Coronary artery (tissue), 2 donors: ENCODE data around the gene IL18RAP.

Source experiments
- DNase-seq: peaks from one replicate; pipeline ENCODE4 v3.0.0-alpha.2; 2017; ENCODE audit warnings: low spot score
- H3K27ac ChIP-seq, 2 donors: fragments of 200-600 bp; sonication (generic); one replicate each; pipeline ENCODE4 v1.5.1; 2016 to 2019
- H3K4me3 ChIP-seq: fragments of 200-600 bp; sonication (generic); 2 replicates; pipeline ENCODE4 v1.5.1; 2016; ENCODE audit warnings: mild to moderate bottlenecking, moderate library complexity
- TF ChIP-seq, protein P1 (sequence below): fragments of 200-600 bp; sonication (generic); IDR thresholded peaks from one replicate; pipeline ENCODE4 v1.5.1; 2019; ENCODE audit warnings: antibody characterized with exemption

The IL18RAP gene

DNA sequence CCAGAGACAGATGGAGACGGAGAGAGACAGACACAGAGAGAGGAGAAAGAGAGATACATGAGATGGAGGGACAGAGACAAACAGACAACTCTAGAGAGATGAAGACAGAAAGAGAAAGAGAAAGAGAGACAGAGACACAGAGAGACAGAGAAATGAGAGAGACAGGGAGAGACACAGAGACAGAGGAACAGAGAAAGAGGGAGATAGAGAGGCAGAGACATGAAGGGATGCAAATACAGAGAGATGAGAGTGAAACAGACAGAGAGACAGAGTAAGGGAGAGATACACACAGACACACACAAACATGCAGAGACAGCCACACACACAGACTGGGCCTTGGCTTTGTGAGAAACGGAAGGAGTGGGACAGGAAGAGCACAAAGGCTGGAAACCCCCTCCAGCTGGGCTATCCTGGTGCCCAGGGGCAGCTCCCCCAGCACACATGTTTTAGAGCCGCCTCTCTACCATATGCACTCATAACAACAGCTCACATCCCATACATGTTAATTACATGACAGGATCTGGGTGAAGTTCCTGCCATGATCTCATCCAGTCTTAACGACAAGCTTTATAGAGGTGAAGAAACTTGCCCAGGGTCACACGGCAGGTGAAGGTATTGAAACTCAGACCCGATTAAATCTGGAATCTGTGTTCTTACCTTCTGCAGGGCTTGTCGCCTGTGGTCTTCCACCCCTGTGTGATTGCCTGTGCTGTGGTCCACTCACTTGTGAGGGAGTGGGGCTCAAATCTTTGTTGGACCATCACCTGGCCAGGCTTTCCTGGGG is 35.0 kb upstream of the IL18RAP start:
- no peak for DNase-seq
- no peak overlapping the region for H3K4me3 ChIP-seq
- no peak overlapping the region for H3K27ac ChIP-seq
- TF ChIP-seq, protein P1, sequence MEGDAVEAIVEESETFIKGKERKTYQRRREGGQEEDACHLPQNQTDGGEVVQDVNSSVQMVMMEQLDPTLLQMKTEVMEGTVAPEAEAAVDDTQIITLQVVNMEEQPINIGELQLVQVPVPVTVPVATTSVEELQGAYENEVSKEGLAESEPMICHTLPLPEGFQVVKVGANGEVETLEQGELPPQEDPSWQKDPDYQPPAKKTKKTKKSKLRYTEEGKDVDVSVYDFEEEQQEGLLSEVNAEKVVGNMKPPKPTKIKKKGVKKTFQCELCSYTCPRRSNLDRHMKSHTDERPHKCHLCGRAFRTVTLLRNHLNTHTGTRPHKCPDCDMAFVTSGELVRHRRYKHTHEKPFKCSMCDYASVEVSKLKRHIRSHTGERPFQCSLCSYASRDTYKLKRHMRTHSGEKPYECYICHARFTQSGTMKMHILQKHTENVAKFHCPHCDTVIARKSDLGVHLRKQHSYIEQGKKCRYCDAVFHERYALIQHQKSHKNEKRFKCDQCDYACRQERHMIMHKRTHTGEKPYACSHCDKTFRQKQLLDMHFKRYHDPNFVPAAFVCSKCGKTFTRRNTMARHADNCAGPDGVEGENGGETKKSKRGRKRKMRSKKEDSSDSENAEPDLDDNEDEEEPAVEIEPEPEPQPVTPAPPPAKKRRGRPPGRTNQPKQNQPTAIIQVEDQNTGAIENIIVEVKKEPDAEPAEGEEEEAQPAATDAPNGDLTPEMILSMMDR: no peak

DNA sequence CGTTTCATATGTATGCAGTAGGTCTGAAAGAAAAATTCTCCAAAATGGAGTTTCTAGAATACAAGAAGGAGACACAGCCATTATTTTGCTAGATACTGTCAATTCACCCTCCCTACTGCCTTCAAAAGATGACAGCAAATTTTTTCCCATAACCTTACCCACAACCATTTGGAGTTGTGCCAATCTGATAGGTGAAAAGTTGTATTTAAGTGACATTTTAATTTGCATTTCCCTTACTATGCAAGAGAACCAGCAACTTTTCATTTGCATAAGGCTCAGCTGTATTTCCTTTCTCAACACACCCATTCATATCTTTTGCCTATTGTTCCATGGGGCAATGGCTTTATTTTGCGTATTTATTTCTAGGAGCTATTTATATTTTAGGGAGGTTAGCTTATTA is 31.4 kb upstream of the IL18RAP start:
- TF ChIP-seq, protein P1: no peak
- Histone ChIP-seq H3K27ac (no peak overlapping the region), H3K4me3 (no peak overlapping the region)
- DNase-seq: no peak

DNA sequence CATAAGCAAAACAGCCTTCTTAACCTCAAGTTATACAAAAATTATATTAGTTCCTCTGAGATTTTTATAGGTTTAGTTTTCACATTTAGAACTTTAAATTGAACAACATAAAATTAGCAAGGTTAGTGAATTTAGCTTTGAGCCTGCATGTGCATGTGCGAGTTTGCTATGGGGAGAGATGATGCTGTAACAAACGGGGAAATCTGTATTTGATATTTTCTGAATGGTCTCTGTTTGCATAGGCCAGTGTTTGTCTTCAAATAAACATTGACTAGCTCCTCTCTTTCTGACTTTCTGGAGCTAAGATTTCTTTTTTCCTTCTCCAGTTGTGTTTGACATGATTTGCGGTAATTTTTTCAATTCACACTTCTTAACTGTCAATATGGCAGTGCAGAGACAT is 30.9 kb upstream of the IL18RAP start:
- Histone ChIP-seq H3K27ac (no peak overlapping the region), H3K4me3 (no peak overlapping the region)
- TF ChIP-seq, protein P1: no peak
- no peak for DNase-seq

DNA sequence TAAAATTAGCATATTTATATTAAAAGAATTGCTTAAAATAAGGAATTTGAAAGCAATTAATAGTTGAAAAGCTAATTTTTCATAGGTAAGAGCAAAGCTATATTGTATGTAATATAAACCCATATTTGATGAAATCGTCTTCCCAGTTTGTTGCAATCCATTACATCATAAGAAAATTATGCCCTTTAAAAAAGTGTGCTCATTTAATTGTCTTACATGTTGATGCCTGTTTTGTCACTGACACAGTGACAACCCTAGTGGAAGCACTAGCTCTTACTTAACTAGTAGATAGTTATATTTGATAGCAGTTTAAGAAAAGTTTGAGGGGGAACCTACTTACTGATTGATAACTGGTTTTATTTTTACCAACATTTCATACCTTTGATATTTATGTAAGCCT is 30.0 kb upstream of the IL18RAP start:
- no peak overlapping the region for H3K4me3 ChIP-seq
- DNase-seq: no peak
- no peak overlapping the region for H3K27ac ChIP-seq
- TF ChIP-seq, protein P1: no peak

DNA sequence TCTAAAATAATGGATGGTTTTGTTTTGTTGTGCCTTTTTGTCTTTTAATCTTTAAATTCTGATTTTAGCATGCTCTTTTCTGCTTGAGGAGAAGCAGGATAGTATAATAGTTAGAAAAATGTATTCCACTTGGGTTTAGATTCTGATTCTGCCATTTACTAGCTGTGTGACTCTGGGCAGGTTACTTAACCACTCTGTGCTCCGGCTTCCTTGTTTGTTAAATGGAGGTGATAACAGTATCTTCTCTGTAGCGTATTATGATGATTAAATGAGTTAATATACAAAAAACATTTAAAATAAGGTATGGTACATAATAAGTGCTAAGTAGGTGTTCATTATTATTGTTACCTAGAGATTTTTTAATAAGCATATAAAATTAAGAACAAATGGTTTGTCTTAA is 26.9 kb upstream of the IL18RAP start:
- DNase-seq: no peak
- no peak overlapping the region for H3K4me3 ChIP-seq
- H3K27ac ChIP-seq: no peak overlapping the region
- TF ChIP-seq, protein P1: no peak

DNA sequence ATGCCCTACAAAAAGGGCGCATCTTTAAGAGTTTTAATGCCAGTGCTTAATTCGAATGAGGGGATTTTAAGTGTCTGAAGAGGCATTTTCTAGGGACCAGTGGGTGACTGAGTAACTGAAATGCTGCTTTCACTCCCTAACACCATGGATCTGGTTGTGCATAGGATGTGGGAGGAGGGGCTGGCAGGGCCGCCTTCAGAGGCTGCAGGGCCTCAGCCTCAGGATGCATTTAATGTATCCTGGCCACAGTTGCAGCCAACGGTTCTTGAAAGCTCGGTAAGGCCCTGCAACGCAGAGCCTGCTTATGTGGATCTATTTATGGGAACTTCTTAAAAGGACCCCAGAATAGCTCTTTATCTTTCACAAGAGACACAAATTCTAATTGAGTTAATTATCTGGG is 25.8 kb upstream of the IL18RAP start:
- TF ChIP-seq, protein P1: no peak
- no peak for DNase-seq
- Histone ChIP-seq H3K4me3 (no peak overlapping the region), H3K27ac (no peak overlapping the region)

DNA sequence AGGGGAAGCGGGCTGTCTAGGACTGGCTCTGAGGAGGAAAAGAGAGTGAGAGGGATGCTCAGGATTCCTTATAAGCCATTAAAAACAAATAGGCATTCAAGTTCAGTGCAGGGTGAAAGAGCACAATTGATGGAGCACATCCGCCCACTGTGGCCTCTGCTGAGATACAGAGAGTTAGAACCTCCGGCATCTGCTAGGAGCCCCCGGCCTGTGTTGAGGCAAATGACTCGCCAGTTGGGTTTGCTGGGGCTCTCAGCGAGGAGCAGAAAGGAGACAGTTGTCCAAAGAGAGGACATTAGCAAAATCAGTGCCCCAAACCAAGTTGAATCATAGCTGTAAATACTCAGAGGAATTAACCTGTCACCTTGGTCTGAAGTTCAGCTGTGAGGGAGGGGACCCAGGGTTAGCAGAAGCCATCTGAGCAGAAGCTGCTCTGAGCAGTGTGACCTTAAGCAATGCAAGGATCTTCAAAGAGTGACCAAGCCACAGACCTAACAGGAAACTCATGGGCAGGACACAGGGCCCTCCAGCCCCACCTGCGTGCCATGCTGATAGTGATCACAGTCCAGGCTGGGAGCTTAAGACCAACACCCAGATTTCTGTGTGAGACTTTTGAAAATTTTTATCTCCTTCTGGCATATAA is 23.3 kb upstream of the IL18RAP start:
- H3K4me3 ChIP-seq: no peak overlapping the region
- no peak overlapping the region for H3K27ac ChIP-seq
- TF ChIP-seq, protein P1: no peak
- no peak for DNase-seq
